ENCODE data around the gene KNDC1.

Gene KNDC1

DNA sequence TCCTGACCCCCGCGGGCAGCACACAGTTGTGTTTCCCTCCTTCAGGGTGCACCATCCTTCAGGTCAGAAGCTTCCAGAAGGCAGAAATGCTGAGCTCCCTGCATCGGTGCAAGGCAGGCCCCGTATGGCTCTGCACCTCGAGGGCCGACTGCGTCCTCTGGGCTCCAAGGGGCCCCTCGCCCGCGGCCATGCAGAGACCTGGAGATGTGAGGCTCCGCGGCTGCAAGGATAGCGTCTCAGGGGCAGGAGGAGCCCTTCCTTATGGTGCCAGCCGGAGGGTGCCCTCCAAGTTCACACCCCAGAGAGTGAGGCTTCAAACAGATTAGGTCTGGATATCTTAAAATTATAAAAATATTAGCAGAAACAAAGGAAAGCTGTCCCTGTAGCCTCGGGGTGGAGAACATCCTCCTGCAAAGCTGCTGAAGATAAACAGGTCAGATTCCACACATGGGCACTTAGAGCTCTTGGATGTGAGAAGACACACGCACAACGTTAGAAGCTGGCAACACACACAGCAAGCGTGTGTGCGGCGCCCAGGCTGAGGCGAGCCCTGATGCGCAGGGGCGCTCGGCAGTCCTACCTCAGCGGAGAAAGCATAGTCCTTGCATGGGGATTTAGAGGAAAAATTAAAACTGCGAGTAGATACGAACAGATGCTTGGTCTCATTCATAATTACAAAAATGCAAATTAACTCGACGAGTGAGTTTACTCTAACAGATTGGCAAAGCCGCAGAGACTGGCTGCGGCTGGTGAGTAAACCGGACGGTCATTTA is 20.4 kb downstream of the KNDC1 start:
- TF ChIP-seq, protein P1, sequence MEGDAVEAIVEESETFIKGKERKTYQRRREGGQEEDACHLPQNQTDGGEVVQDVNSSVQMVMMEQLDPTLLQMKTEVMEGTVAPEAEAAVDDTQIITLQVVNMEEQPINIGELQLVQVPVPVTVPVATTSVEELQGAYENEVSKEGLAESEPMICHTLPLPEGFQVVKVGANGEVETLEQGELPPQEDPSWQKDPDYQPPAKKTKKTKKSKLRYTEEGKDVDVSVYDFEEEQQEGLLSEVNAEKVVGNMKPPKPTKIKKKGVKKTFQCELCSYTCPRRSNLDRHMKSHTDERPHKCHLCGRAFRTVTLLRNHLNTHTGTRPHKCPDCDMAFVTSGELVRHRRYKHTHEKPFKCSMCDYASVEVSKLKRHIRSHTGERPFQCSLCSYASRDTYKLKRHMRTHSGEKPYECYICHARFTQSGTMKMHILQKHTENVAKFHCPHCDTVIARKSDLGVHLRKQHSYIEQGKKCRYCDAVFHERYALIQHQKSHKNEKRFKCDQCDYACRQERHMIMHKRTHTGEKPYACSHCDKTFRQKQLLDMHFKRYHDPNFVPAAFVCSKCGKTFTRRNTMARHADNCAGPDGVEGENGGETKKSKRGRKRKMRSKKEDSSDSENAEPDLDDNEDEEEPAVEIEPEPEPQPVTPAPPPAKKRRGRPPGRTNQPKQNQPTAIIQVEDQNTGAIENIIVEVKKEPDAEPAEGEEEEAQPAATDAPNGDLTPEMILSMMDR (IDR thresholded peaks at IDR 0.05; ENCODE audit: low read depth, low read length) = no peak
- no peak overlapping the region for H3K4me3 ChIP-seq (replicated peaks in 1 of 2; ENCODE audit: low read depth in 2 of 2, low read length in 2 of 2)
- no peak for DNase-seq (ENCODE audit: low read depth in 2 of 2)

GRCh38 chr10:133180965-133181639 is 21.1 kb downstream of the KNDC1 start:
- TF ChIP-seq, protein P1 (IDR thresholded peaks at IDR 0.05; ENCODE audit: low read depth, low read length) = no peak
- H3K4me3 ChIP-seq (replicated peaks in 1 of 2; ENCODE audit: low read depth in 2 of 2, low read length in 2 of 2) = no peak overlapping the region
- no peak for DNase-seq (ENCODE audit: low read depth in 2 of 2)

GRCh38 chr10:133182190-133182589 is 22.2 kb downstream of the KNDC1 start:
- no peak for DNase-seq (ENCODE audit: low read depth in 2 of 2)
- TF ChIP-seq, protein P1 (IDR thresholded peaks at IDR 0.05; ENCODE audit: low read depth, low read length) = no peak
- H3K4me3 ChIP-seq (replicated peaks in 1 of 2; ENCODE audit: low read depth in 2 of 2, low read length in 2 of 2) = no peak overlapping the region

DNA sequence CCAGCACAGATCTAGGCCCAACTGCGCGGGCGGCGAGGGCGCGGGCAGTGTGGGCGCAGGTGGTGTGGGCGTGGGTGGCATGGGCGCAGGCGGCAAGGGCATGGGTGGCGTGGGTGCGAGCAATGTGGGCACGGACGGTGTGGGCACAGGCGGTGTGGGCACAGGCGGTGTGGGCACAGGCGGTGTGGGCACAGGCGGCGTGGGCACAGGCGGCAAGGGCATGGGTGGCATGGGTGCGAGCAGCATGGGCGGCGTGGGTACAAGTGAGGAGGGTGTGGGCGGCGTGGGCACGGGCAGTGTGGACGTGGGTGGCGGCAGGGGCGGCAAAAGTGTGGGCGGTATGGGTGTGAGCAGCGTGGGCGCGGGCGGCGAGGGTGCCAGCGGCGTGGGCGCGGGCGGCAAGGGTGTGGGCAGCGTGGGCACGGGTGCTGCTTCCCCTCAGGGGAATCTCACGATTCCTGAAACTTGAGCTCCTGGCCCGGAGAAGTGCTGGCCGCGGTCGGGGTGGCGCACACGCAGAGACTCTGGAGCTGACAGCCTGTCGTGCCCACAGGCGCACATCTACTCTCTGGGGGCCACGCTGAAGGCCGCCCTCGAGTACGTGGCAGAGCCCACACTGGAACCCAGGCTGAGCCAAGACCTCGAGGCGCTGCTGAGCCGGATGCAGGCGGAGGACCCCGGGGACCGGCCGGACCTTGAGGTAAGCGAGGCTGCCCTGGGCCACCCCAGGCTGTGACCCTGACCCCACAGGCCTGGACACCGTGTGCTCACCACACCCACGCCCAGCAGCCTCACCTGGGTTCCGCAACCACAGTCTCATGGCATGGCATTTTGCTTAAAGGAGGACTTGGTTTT is 23.0 kb downstream of the KNDC1 start:
- DNase-seq (ENCODE audit: low read depth in 2 of 2) = no peak
- TF ChIP-seq, protein P1 (IDR thresholded peaks at IDR 0.05; ENCODE audit: low read depth, low read length) = no peak
- no peak overlapping the region for H3K4me3 ChIP-seq (replicated peaks in 1 of 2; ENCODE audit: low read depth in 2 of 2, low read length in 2 of 2)

DNA sequence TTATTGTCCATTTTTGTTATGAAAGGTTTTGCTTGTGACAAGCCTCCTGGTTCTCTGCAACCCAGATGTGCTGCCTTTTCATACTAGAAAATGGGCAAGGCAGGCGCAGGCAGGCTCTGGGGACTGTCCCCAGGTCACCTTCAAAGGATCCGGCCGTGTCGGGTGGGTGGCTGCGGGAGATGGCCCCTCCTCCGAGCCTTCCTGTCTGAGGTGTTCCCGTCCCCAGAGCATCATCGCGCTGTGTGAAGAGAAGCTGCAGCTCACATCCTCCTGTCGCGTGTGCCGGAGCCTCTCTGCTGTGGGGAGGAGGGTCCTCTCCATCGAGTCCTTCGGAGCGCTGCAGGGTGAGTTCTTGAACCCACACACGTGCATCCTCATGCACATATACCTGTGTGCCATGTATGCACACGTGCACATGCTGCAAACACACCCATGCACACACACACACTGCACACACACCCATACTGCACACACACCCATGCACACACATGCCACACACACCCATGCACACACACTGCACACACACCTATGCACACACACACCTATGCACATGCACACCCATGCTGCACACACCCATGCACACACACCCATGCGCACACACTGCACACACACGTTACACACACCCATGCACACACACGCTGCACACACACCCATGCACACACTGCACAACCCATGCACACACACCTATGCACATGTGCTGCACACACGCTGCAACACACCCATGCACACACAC is 23.8 kb downstream of the KNDC1 start:
- no peak for DNase-seq (ENCODE audit: low read depth in 2 of 2)
- no peak overlapping the region for H3K4me3 ChIP-seq (replicated peaks in 1 of 2; ENCODE audit: low read depth in 2 of 2, low read length in 2 of 2)
- TF ChIP-seq, protein P1 (IDR thresholded peaks at IDR 0.05; ENCODE audit: low read depth, low read length) = no peak

DNA sequence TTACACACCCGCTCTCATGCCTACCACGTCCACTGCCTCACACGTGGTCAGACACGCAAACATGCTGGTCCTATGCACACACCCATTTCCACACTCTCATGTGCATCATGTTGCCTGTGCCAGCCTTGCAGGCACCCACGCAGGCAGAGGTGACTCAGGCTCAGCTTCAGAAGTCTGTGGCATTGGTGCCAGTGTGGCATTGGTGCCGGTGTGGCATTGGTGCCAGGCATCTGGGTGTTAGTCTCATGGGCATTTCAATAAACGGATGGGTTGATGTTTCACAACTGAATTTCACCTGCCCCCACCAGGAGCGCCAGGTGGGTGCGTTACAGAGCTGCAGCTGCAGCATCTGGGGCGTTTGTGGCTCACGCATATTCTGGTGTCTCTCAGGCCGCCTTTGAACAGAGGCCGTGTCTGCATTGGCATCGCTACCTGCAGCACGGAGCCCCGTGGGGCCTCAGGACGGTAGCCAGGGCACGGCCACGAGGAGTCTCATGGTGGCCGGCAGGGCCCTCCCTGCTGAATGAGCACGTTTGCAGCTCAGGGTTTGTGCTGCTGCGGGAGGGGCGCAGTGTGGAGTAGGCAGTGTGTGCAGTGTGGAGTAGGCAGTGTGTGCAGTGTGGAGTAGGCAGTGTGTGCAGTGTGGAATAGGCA is 24.7 kb downstream of the KNDC1 start:
- no peak for DNase-seq (ENCODE audit: low read depth in 2 of 2)
- TF ChIP-seq, protein P1 (IDR thresholded peaks at IDR 0.05; ENCODE audit: low read depth, low read length) = no peak
- no peak overlapping the region for H3K4me3 ChIP-seq (replicated peaks in 1 of 2; ENCODE audit: low read depth in 2 of 2, low read length in 2 of 2)
